HFFc6 (cell line): ENCODE data around the gene MAST4. TPM values are rescaled to one million over a fixed set of nuclear protein-coding genes. Genes with fewer than 3 reads are reported as not detected.

Source experiments
- DNase-seq: peaks from one replicate; pipeline ENCODE4 v3.0.0-alpha.2; 2018
- H3K27ac Mint-ChIP-seq: 2 replicates; pipeline ENCODE4 v1.8.0; 2020; ENCODE audit warnings: mild to moderate bottlenecking, mixed read lengths
- H3K27me3 Mint-ChIP-seq: 2 replicates; pipeline ENCODE4 v1.8.0; 2021; ENCODE audit warnings: mild to moderate bottlenecking, moderate library complexity, mixed read lengths; ENCODE audit not compliant: insufficient read depth
- H3K36me3 Mint-ChIP-seq: 2 replicates; pipeline ENCODE4 v1.8.0; 2021; ENCODE audit warnings: low read depth, mixed read lengths
- H3K4me1 Mint-ChIP-seq: 2 replicates; pipeline ENCODE4 v1.8.0; 2020; ENCODE audit warnings: low read depth, mixed read lengths
- H3K4me3 Mint-ChIP-seq: 2 replicates; pipeline ENCODE4 v1.8.0; 2020; ENCODE audit warnings: mild to moderate bottlenecking, moderate library complexity, mixed read lengths
- H3K9me3 Mint-ChIP-seq: 2 replicates; pipeline ENCODE4 v1.8.0; 2020; ENCODE audit warnings: mild to moderate bottlenecking, mixed read lengths
- CTCF ChIP-seq: fragments of 200-600 bp; sonication (generic); IDR thresholded peaks from 2 replicates; pipeline ENCODE4 v1.5.0; 2021; ENCODE audit warnings: antibody characterized with exemption, mild to moderate bottlenecking
- total RNA-seq, 6 experiments: library from RNA; stranded (reverse); fragmentation: NEBNext Ultra II Directional; extraction: Animal tissue kit (Norgen Biotek cat#: 25700); gene quantifications; 2 replicates in 1 of 6; 3 replicates in 5 of 6; pipeline ENCODE4 v1.2.3, GENCODE V29; 2021

Gene MAST4
- total RNA-seq, 6 experiments from 2014 or later, result 3.0 to 5.6 (median 3.9) TPM

GRCh38 chr5:67200809-67201562, 604.8 kb downstream of the MAST4 start:
- DNase-seq, result no peak
- Mint-ChIP-seq H3K27ac (no peak overlapping the region), H3K9me3 (no peaks in the 10 kb centered on the region), H3K36me3 (no peaks in the 10 kb centered on the region), H3K27me3 (peaks cover 16% of the 10 kb centered on the region), H3K4me1 (peaks cover 17% of the 10 kb centered on the region), H3K4me3 (no peak overlapping the region)
- TF ChIP-seq CTCF, result no peak

GRCh38 chr5:67201897-67202549, 605.8 kb downstream of the MAST4 start:
- Mint-ChIP-seq H3K4me1 (peaks cover 27% of the 10 kb centered on the region), H3K27me3 (peaks cover 12% of the 10 kb centered on the region)

DNA sequence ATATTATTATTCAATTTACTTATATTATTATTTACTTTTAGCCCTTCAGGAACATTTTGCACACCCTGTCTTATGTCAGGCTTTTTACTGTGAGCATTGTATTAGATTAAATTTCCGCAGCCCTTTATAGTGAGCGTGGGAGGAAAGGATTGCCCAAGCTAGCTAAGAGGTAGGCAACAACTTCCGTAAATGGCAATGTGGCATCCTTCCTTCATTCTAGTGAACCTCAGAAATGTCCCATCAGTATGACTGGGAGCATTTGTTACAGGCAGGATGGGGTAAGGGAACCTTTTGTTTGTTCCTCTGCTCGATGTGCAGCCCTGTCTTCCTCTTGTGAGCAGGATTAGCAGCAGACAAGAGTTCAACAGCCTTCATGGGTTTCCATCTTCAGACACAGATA, 606.6 kb downstream of the MAST4 start:
- Mint-ChIP-seq H3K4me3 (no peak overlapping the region), H3K27ac (no peak overlapping the region), H3K27me3 (peaks cover 9% of the 10 kb centered on the region), H3K9me3 (no peaks in the 10 kb centered on the region), H3K36me3 (no peaks in the 10 kb centered on the region), H3K4me1 (peaks cover 35% of the 10 kb centered on the region)
- no peak for DNase-seq
- TF ChIP-seq CTCF, result no peak

More at GRCh38 chr5:67201897-67202549, 605.8 kb downstream of the MAST4 start:
- H3K4me3 Mint-ChIP-seq, result no peak overlapping the region
- no peaks in the 10 kb centered on the region for H3K9me3 Mint-ChIP-seq
- TF ChIP-seq CTCF, result no peak
- no peak for DNase-seq
- H3K36me3 Mint-ChIP-seq, result no peaks in the 10 kb centered on the region
- H3K27ac Mint-ChIP-seq, result no peak overlapping the region

- H3K9me3 Mint-ChIP-seq, result no peaks in the 10 kb centered on the region
- H3K4me3 Mint-ChIP-seq, result no peak overlapping the region
- H3K27ac Mint-ChIP-seq, result no peak overlapping the region
- no peak for DNase-seq
- no peaks in the 10 kb centered on the region for H3K36me3 Mint-ChIP-seq
- H3K27me3 Mint-ChIP-seq, result peaks cover 9% of the 10 kb centered on the region
- H3K4me1 Mint-ChIP-seq, result peaks cover 39% of the 10 kb centered on the region
- TF ChIP-seq CTCF, result no peak
Observed at GRCh38 chr5:67203701-67204074, 607.5 kb downstream of the MAST4 start.

GRCh38 chr5:67204821-67205220, 608.6 kb downstream of the MAST4 start:
- DNase-seq, result no peak
- Mint-ChIP-seq H3K4me1 (peaks cover 50% of the 10 kb centered on the region), H3K36me3 (no peaks in the 10 kb centered on the region), H3K27me3 (peaks cover 8% of the 10 kb centered on the region), H3K4me3 (no peak overlapping the region), H3K27ac (no peak overlapping the region), H3K9me3 (no peaks in the 10 kb centered on the region)
- TF ChIP-seq CTCF, result no peak
